ENCODE results near the gene GAB1. TPM values are rescaled to one million over a fixed set of nuclear protein-coding genes. Genes with fewer than 3 reads are reported as not detected.

The GAB1 gene
- total RNA-seq, 1 donor from 2014 or later: 31.0 TPM

DNA sequence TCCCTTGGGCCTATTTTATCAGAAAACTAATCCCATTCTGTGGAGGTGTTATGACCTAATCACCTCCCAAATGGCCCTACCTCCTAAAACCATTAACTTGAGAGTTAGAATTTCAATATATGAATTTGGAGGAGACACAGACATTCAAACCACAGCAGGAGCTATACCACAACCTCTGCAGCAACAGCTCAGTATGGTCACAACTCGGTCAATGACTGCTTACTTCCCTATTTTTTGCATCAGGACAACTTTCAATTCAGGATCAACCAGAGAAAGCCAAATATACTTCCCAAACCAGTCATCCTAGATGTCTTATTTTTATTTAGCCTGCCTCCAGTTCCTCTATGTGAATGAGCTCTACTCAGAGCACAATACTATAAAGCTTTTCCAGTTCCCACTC lies 165.6 kb downstream of the GAB1 start:
- H3K27me3 ChIP-seq: no peaks in the 10 kb centered on the region
- H3K9me3 ChIP-seq: no peaks in the 10 kb centered on the region
- DNase-seq (ENCODE audit: low spot score in 2 of 2): no peak
- no peaks in the 10 kb centered on the region for H3K4me1 ChIP-seq
- TF ChIP-seq, protein P1, sequence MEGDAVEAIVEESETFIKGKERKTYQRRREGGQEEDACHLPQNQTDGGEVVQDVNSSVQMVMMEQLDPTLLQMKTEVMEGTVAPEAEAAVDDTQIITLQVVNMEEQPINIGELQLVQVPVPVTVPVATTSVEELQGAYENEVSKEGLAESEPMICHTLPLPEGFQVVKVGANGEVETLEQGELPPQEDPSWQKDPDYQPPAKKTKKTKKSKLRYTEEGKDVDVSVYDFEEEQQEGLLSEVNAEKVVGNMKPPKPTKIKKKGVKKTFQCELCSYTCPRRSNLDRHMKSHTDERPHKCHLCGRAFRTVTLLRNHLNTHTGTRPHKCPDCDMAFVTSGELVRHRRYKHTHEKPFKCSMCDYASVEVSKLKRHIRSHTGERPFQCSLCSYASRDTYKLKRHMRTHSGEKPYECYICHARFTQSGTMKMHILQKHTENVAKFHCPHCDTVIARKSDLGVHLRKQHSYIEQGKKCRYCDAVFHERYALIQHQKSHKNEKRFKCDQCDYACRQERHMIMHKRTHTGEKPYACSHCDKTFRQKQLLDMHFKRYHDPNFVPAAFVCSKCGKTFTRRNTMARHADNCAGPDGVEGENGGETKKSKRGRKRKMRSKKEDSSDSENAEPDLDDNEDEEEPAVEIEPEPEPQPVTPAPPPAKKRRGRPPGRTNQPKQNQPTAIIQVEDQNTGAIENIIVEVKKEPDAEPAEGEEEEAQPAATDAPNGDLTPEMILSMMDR (IDR thresholded peaks at IDR 0.05): no peak
- no peak overlapping the region for H3K4me3 ChIP-seq
- H3K27ac ChIP-seq: no peak overlapping the region
- no peaks in the 10 kb centered on the region for H3K36me3 ChIP-seq
- intact Hi-C loops (cut with DNase I): no loop called here

DNA sequence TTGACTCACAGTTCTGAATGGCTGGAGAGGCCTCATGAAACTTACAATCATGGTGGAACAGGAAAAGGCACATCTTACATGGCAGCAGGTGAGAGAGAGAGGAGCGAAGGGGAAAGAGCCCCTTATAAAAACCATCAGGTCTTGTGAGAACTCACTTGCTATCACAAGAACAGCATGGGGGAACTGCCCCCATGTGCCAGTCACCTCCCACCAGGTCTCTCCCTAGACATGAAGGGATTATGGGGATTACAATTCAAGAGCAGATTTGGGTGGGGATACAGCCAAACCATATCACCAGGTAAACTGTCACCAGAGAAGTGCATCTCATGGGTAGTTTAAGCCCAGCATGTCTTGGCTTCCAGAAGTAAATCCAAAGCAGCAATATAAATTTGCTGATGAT lies 169.4 kb downstream of the GAB1 start:
- Histone ChIP-seq H3K36me3 (no peaks in the 10 kb centered on the region), H3K27me3 (no peaks in the 10 kb centered on the region), H3K4me1 (no peaks in the 10 kb centered on the region), H3K27ac (no peak overlapping the region), H3K9me3 (no peaks in the 10 kb centered on the region), H3K4me3 (no peak overlapping the region)
- intact Hi-C loops (cut with DNase I): no loop called here
- no peak for DNase-seq (ENCODE audit: low spot score in 2 of 2)
- TF ChIP-seq, protein P1 (IDR thresholded peaks at IDR 0.05): no peak

DNA sequence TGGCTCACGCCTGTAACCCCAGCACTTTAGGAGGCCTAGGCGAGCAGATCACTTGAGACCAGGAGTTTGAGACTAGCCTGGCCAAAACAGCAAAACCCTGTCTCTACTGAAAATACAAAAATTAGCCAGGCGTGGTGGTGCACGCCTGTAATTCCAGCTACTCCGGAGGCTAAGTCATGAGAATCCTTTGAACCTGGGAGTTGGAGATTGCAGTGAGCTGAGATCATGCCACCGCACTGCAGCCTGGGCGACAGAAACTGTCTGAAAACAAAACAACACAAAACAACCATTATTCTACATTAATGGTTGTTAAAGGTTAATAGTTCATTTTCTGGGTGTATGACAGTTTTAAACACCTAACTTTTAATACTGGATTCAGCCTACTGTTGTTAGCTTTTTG lies 175.2 kb downstream of the GAB1 start:
- Histone ChIP-seq H3K4me3 (no peak overlapping the region), H3K4me1 (peaks cover 0 to 5% of the 10 kb centered on the region in 2 donors), H3K36me3 (no peaks in the 10 kb centered on the region), H3K27me3 (no peaks in the 10 kb centered on the region), H3K27ac (no peak overlapping the region), H3K9me3 (no peaks in the 10 kb centered on the region)
- DNase-seq (ENCODE audit: low spot score in 2 of 2): no peak
- intact Hi-C loops (cut with DNase I): loop anchor here (2.0 kb wide), 1 partner anchor 105 kb away; no protein-coding TSS in a partner anchor
- TF ChIP-seq, protein P1 (IDR thresholded peaks at IDR 0.05): no peak

DNA sequence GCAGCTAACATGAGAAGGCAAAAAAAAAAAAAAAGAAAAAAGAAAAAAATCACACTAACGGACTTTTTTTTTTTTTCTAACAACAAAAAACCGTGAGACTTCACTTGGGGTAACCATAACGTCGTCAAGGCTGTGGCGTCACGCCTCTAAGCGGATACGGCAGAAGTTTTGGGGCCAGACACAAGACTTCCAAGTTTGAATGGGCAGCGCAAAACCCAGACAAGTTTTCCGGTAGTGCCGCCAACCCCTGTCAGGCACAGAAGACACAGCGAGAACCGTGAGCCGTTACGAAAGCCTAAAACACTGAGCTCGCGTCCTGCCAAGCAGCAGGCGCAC lies 176.3 kb downstream of the GAB1 start:
- intact Hi-C loops (cut with DNase I): loop anchor here (1.0 to 2.0 kb wide), 4 partner anchors 106 to 1585 kb away; partner anchors contain the start of genes ABCE1, ANAPC10 and USP38
- Histone ChIP-seq H3K4me1 (peaks cover 0 to 14% of the 10 kb centered on the region in 2 donors), H3K27me3 (no peaks in the 10 kb centered on the region), H3K36me3 (peaks cover 0 to 7% of the 10 kb centered on the region in 2 donors), H3K4me3 (peak overlapping the region; percentile 65 to 84), H3K27ac (peak overlapping the region; percentile 97 to 98), H3K9me3 (no peaks in the 10 kb centered on the region)
- no peak for DNase-seq (ENCODE audit: low spot score in 2 of 2)
- TF ChIP-seq, protein P1 (IDR thresholded peaks at IDR 0.05): no peak

DNA sequence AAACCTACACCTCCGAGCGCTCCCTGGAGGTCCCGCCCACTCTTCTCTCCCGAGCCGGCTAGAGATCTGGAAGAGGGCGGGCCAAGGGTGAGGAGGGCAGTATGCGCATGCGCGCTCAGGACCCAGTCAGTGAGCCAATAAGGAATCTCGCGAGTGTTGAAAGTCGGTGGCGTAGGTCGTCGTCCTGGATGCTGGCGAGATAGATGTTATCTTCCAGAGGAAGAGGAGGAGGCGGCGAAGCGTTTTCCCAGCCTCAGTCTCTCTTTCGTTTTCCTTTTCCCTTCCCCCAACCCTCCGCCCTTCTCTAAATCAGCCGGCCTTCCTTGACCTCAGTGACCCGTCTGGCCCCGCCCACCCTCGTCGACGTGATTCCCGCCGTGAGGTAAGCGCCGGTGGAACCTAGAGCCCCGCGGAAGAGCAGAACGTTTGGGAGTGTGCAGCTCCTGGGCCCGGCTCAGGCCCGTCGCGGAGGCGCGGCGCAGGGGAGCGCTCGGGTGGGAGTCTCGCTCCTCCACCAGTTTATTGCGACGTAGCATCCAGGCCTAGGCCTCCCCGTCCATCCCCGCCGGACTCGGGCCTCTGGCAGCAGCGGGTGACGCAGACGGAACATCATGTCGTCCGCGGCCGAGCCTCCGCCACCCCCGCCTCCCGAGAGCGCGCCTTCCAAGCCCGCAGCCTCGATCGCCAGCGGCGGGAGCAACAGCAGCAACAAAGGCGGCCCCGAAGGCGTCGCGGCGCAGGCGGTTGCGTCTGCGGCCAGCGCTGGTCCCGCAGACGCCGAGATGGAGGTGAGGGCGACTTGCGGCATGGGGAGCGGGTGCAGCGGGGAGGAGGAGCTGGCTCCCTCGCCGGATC lies 176.9 kb downstream of the GAB1 start, which contains the start of gene SMARCA5:
TSS of gene SMARCA5 (plus strand) at position 389 of the 855 bp plus-strand sequence. CDS start at position 612, 223 bp downstream.
- intact Hi-C loops (cut with DNase I): loop anchor here (1.0 to 2.0 kb wide), 4 partner anchors 107 to 1585 kb away; partner anchors contain the start of genes ABCE1, ANAPC10 and USP38
- H3K9me3 ChIP-seq: no peaks in the 10 kb centered on the region
- TF ChIP-seq, protein P1 (IDR thresholded peaks at IDR 0.05): no peak

More for the DNA sequence above, 176.9 kb downstream of the GAB1 start, which contains the start of gene SMARCA5:
- peak within 1 kb of the TSS; percentile 97 to 98 for H3K27ac ChIP-seq
- DNase-seq (ENCODE audit: low spot score in 2 of 2): peak; percentile 94 to 99
- H3K4me3 ChIP-seq: peak within 1 kb of the TSS; percentile 65 to 84
- peaks cover 0 to 7% of the 10 kb centered on the region in 2 donors for H3K36me3 ChIP-seq
- H3K4me1 ChIP-seq: peaks cover 0 to 14% of the 10 kb centered on the region in 2 donors
- no peaks in the 10 kb centered on the region for H3K27me3 ChIP-seq

Measured in ascending aorta (tissue), 2 donors.